HepG2 (cell line): ENCODE measurements around the gene STK24. TPM values are rescaled to one million over a fixed set of nuclear protein-coding genes. Genes with fewer than 3 reads are reported as not detected.

Experiments
- ADNP ChIP-seq: sonication (generic); formaldehyde crosslinking; IDR thresholded peaks from 2 replicates; pipeline ENCODE4 v1.4.0; 2020; ENCODE audit warnings: missing genetic modification reagents
- ATF1 ChIP-seq: IDR thresholded peaks from 2 replicates; pipeline ENCODE4 v1.6.1; 2016; ENCODE audit warnings: mild to moderate bottlenecking, control low read depth
- BORCS8-MEF2B ChIP-seq: sonication (generic); formaldehyde crosslinking; IDR thresholded peaks from 2 replicates; pipeline ENCODE4 v1.8.0; 2022; ENCODE audit warnings: mild to moderate bottlenecking, missing genetic modification reagents
- CBFB ChIP-seq: sonication (generic); formaldehyde crosslinking; IDR thresholded peaks from 2 replicates; pipeline ENCODE4 v1.4.0; 2020; ENCODE audit warnings: missing genetic modification reagents
- KAT8 ChIP-seq: IDR thresholded peaks from 2 replicates; pipeline ENCODE4 v1.6.1; 2016; ENCODE audit warnings: missing genetic modification reagents, missing compliant biosample characterization
- NCOA2 ChIP-seq: sonication (generic); formaldehyde crosslinking; IDR thresholded peaks from 2 replicates; pipeline ENCODE4 v1.8.0; 2022; ENCODE audit warnings: inconsistent platforms
- SIN3B ChIP-seq: fragments of 150-350 bp; IDR thresholded peaks from 2 replicates; pipeline ENCODE4 v1.6.1; 2014; ENCODE audit warnings: low read length
- ZNF253 ChIP-seq: sonication (generic); formaldehyde crosslinking; IDR thresholded peaks from 2 replicates; pipeline ENCODE4 v1.8.0; 2022; ENCODE audit warnings: mild to moderate bottlenecking, missing genetic modification reagents, borderline replicate concordance
- ZNF264 ChIP-seq: sonication (generic); formaldehyde crosslinking; IDR thresholded peaks from 2 replicates; pipeline ENCODE4 v1.4.0; 2020; ENCODE audit warnings: missing genetic modification reagents
- ZNF44 ChIP-seq: sonication (generic); formaldehyde crosslinking; IDR thresholded peaks from 2 replicates; pipeline ENCODE4 v1.5.1; 2020; ENCODE audit warnings: mild to moderate bottlenecking, missing genetic modification reagents
- ZNF510 ChIP-seq: sonication (generic); formaldehyde crosslinking; IDR thresholded peaks from 2 replicates; pipeline ENCODE4 v1.4.0; 2020; ENCODE audit warnings: low read depth, mild to moderate bottlenecking, missing genetic modification reagents
- ZSCAN12 ChIP-seq: sonication (generic); formaldehyde crosslinking; IDR thresholded peaks from 2 replicates; pipeline ENCODE4 v1.9.0; 2021; ENCODE audit warnings: mild to moderate bottlenecking, missing genetic modification reagents
- ZSCAN30 ChIP-seq: sonication (generic); formaldehyde crosslinking; IDR thresholded peaks from 2 replicates; pipeline ENCODE4 v1.5.0; 2020; ENCODE audit warnings: mild to moderate bottlenecking, missing genetic modification reagents
- polyA plus RNA-seq, 8 experiments: library from polyadenylated mRNA; depleted of rRNA in 3 of 8; stranded (reverse) in 7 of 8; unstranded in 1 of 8; fragments of >200 nt; fragmentation: Illumina TruSeq in 4 of 8; extraction: Trizol in 4 of 8; gene quantifications; 2 replicates each; pipeline versions ENCODE4 v1.2.1 to v1.2.3, GENCODE V29; 2011 to 2016; ENCODE audit warnings: low read depth in 4 of 8, missing spikeins in 1 of 8, mixed read lengths in 1 of 8; ENCODE audit not compliant: insufficient read depth in 1 of 8
- total RNA-seq, 5 experiments: library from RNA; depleted of rRNA; stranded (reverse); fragments of >200 nt; fragmentation: Illumina TruSeq; extraction: Trizol; gene quantifications; 2 replicates each; pipeline ENCODE4 v1.2.3, GENCODE V29; 2016; ENCODE audit warnings: low read depth in 1 of 5
- TF ChIP-seq, protein P1 (sequence below): sonication (generic); formaldehyde crosslinking; IDR thresholded peaks from 2 replicates; pipeline ENCODE4 v1.4.0; 2020; ENCODE audit warnings: missing genetic modification reagents
- TF ChIP-seq, protein P2 (sequence below): sonication (generic); formaldehyde crosslinking; IDR thresholded peaks from 2 replicates; pipeline ENCODE4 v1.8.0; 2022; ENCODE audit warnings: missing genetic modification reagents, low read depth, mild to moderate bottlenecking, borderline replicate concordance
- TF ChIP-seq, protein P3 (sequence below): sonication (generic); formaldehyde crosslinking; IDR thresholded peaks from 2 replicates; pipeline ENCODE4 v1.8.1; 2023; ENCODE audit warnings: mild to moderate bottlenecking, missing genetic modification reagents, borderline replicate concordance
- TF ChIP-seq, protein P4 (sequence below): sonication (generic); formaldehyde crosslinking; IDR thresholded peaks from 2 replicates; pipeline ENCODE4 v1.8.0; 2022; ENCODE audit warnings: low read depth, missing genetic modification reagents

STK24 gene
- total and polyA plus RNA-seq, 2 of the 13 experiments (the other 11 are each of a cell fraction or from before 2014, with no cell fraction given) = 51.3 to 73.0 TPM

DNA sequence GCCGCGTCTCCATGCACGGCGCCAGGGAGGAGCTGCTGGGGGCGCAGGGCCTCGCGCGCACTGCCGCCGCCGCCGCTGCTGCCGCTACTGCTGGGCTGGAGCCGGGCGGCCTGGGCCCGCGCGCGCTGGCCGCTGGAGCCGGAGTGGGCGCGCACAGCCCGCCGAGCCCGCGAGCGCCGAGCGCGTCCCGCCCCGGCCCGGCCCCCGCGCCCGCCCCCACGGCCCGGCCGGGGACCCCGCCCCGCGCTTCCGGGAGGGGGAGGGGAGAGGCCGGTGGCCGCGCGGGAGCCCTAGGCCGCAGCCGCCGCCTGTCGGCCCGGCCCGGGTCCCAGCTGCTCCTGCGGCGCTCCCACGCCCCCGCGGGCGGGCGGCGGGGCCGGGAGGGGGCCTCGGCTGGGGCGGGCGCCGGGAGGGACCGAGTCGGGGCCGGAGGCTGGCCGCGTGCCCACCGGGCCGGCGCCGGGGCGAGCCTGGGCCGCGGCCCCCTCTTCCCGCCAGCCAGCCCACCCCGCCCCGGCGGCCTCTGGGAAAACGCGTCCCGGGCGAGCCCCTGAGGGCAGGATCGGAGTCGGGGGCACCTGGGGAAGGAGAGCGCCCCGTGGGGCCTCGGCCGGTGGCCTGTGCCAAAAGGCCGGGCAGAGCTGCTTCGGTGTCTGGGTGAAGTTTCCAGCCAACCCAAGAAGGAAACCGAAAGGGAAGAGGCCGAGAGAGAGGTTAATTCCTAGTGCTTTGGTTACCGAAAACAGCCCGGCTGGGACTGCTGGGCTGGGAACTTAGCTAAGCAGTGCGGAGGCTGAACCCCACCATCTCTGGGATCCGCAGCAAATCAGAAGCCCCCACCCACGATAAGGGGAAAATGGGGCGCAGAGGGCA, at the start of gene STK24 (continued):
- TF ChIP-seq, protein P1, sequence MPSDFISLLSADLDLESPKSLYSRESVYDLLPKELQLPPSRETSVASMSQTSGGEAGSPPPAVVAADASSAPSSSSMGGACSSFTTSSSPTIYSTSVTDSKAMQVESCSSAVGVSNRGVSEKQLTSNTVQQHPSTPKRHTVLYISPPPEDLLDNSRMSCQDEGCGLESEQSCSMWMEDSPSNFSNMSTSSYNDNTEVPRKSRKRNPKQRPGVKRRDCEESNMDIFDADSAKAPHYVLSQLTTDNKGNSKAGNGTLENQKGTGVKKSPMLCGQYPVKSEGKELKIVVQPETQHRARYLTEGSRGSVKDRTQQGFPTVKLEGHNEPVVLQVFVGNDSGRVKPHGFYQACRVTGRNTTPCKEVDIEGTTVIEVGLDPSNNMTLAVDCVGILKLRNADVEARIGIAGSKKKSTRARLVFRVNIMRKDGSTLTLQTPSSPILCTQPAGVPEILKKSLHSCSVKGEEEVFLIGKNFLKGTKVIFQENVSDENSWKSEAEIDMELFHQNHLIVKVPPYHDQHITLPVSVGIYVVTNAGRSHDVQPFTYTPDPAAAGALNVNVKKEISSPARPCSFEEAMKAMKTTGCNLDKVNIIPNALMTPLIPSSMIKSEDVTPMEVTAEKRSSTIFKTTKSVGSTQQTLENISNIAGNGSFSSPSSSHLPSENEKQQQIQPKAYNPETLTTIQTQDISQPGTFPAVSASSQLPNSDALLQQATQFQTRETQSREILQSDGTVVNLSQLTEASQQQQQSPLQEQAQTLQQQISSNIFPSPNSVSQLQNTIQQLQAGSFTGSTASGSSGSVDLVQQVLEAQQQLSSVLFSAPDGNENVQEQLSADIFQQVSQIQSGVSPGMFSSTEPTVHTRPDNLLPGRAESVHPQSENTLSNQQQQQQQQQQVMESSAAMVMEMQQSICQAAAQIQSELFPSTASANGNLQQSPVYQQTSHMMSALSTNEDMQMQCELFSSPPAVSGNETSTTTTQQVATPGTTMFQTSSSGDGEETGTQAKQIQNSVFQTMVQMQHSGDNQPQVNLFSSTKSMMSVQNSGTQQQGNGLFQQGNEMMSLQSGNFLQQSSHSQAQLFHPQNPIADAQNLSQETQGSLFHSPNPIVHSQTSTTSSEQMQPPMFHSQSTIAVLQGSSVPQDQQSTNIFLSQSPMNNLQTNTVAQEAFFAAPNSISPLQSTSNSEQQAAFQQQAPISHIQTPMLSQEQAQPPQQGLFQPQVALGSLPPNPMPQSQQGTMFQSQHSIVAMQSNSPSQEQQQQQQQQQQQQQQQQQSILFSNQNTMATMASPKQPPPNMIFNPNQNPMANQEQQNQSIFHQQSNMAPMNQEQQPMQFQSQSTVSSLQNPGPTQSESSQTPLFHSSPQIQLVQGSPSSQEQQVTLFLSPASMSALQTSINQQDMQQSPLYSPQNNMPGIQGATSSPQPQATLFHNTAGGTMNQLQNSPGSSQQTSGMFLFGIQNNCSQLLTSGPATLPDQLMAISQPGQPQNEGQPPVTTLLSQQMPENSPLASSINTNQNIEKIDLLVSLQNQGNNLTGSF (CRISPR knock-in tag) = no peak
- TF ChIP-seq ZSCAN30 (CRISPR knock-in tag) (no peak), ADNP (CRISPR knock-in tag) (no peak), NCOA2 (CRISPR knock-in tag) (no peak; the same call in 1 of the 2 replicates), KAT8 (CRISPR knock-in tag) (no peak), ZNF510 (no peak), ATF1 (CRISPR knock-in tag) (no peak), BORCS8-MEF2B (CRISPR knock-in tag) (peak; percentile 37; the same call in 1 of the 2 replicates), ZSCAN12 (CRISPR knock-in tag) (no peak), ZNF44 (CRISPR knock-in tag) (0 out of 2 replicates have a peak, but pooled peaks have one; percentile 11), ZNF253 (CRISPR knock-in tag) (no peak), SIN3B (no peak), ZNF264 (CRISPR knock-in tag) (no peak), CBFB (CRISPR knock-in tag) (no peak)
- TF ChIP-seq, protein P2, sequence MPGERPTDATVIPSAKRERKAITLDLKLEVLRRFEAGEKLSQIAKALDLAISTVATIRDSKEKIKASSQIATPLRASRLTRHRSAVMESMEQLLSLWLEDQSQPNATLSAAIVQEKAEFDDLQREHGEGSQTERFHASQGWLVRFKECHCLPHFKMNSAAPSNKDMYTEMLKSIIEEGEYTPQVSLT (CRISPR knock-in tag) = no peak
- TF ChIP-seq, protein P3, sequence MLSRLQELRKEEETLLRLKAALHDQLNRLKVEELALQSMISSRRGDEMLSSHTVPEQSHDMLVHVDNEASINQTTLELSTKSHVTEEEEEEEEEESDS (CRISPR knock-in tag) = no peak
- TF ChIP-seq, protein P4, sequence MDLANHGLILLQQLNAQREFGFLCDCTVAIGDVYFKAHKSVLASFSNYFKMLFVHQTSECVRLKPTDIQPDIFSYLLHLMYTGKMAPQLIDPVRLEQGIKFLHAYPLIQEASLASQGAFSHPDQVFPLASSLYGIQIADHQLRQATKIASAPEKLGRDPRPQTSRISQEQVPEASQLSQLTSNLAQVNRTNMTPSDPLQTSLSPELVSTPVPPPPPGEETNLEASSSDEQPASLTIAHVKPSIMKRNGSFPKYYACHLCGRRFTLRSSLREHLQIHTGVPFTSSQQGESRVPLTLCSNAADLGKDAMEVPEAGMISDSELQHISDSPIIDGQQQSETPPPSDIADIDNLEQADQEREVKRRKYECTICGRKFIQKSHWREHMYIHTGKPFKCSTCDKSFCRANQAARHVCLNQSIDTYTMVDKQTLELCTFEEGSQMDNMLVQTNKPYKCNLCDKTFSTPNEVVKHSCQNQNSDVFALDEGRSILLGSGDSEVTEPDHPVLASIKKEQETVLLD (CRISPR knock-in tag) = peak; percentile 88
